Heart right ventricle (tissue), 16 donors: ENCODE measurements around the gene PSD4. TPM values are rescaled to one million over a fixed set of nuclear protein-coding genes. Genes with fewer than 3 reads are reported as not detected.

Experiments used
- ATAC-seq, 8 donors: fragments of 200-7000 bp; cut with Tn5 transposase; one replicate each; pipeline ENCODE4 v1.9.1; 2020; ENCODE audit warnings: mild to moderate bottlenecking in 8 of 8, moderate library complexity in 8 of 8, moderate number of reproducible peaks in 1 of 8
- DNase-seq, 2 donors: peaks; one replicate each; pipeline ENCODE4 v3.0.0-alpha.2; 2020
- H3K27ac ChIP-seq, 10 donors: fragments of 200-600 bp; sonication (generic) in 2 of 10; one replicate each; pipeline versions ENCODE4 v1.5.0 to v1.8.0; 2020 to 2022; ENCODE audit warnings: mild to moderate bottlenecking in 3 of 10
- H3K27me3 ChIP-seq, 7 donors: fragments of 200-600 bp; one replicate each; pipeline ENCODE4 v1.8.0; 2021 to 2022; ENCODE audit warnings: mild to moderate bottlenecking in 2 of 7
- H3K36me3 ChIP-seq, 9 donors: fragments of 200-600 bp; sonication (generic) in 1 of 9; one replicate each; pipeline versions ENCODE4 v1.5.0 to v1.8.0; 2020 to 2022; ENCODE audit warnings: mild to moderate bottlenecking in 2 of 9
- H3K4me1 ChIP-seq, 9 donors: fragments of 200-600 bp; sonication (generic) in 1 of 9; one replicate each; pipeline versions ENCODE4 v1.5.0 to v1.8.0; 2020 to 2022; ENCODE audit warnings: mild to moderate bottlenecking in 4 of 9
- H3K4me3 ChIP-seq, 10 donors: fragments of 200-600 bp; sonication (generic) in 2 of 10; one replicate each; pipeline versions ENCODE4 v1.5.0 to v1.8.0; 2020 to 2022; ENCODE audit warnings: mild to moderate bottlenecking in 7 of 10, moderate library complexity in 2 of 10
- H3K9me3 ChIP-seq, 11 donors: fragments of 200-600 bp in 10 of 11; sonication (generic) in 2 of 11; one replicate each; pipeline versions ENCODE4 v1.5.0 to v1.8.0; 2013 to 2022; ENCODE audit warnings: mild to moderate bottlenecking in 2 of 11, control low read depth in 1 of 11, moderate library complexity in 1 of 11
- CTCF ChIP-seq, 9 donors: fragments of 200-600 bp; sonication (generic) in 2 of 9; IDR thresholded peaks; one replicate each; pipeline versions ENCODE4 v1.5.0 to v1.8.0; 2021 to 2022; ENCODE audit warnings: antibody characterized with exemption in 9 of 9, mild to moderate bottlenecking in 5 of 9, moderate library complexity in 1 of 9
- WGBS, 2 donors: extraction: QIAGEN DNeasy Blood & Tissue Kit; methylation state at CpG; one replicate each; pipeline ENCODE4 v1.1.7; 2013; ENCODE audit warnings: inconsistent platforms in 1 of 2; 5-methylcytosine and 5-hydroxymethylcytosine counted together
- intact Hi-C, 10 donors: fragments of 100-400 bp; cut with DNase I; formaldehyde crosslinking; loops; one replicate each; pipeline versions ENCODE4 v1.11.1 to v1.14.2; 2022
- polyA plus RNA-seq, 2 donors: library from polyadenylated mRNA; stranded (reverse); fragments of 200-250 nt; gene quantifications; one replicate each; pipeline ENCODE4 v1.2.3, GENCODE V29; 2013
- total RNA-seq, 10 donors: library from RNA; stranded (reverse); fragmentation: NEBNext Ultra II Directional in 3 of 10; extraction: Animal tissue kit (Norgen Biotek cat#: 25700) in 3 of 10; gene quantifications; one replicate each; pipeline versions ENCODE4 v1.2.1 to v1.2.4, GENCODE V29; 2021 to 2023
- donor health status: Arrhythmogenic right ventricular cardiomyopathy.
- donor health status: ischemic (EF 13 %, LVEDD 7.1; RV severe dilation, severe dysfunction).
- donor health status: healthy with polysubstance abuse.
- donor health status: DM: no; HTN: yes; CAD: no.
- donor health status: DM: no; HTN: no; CAD: no.
- donor health status: ischemic (EF 25% LVEDD 6.9; RV normal size, moderate dysfunction).
- donor health status: ischemic (EF 25% LVEDD 5.7; RV mildly dilated, moderate dysfunction).
- donor health status: healthy.
- donor health status: DM: yes; HTN: yes; CAD: no.
- donor health status: Ischemic cardiomyopathy.
- donor health status: ischemic (EF 35%, LVEDD 5.7; RV mildly dilated, moderate dysfunction).
- donor health status: nonischemic (EF 11% LVEDD 7.7; RV severe dilation, severe dysfunction).
- donor health status: DM: yes; HTN: yes; CAD: no.
- donor health status: PGD.
- donor health status: ischemic (EF 29% LVEDD 5.4; RV normal size, mild dysfunction).
- donor health status: nonischemic (EF 23%, LVEDD 6.1; RV moderate dilation, normal function).

The PSD4 gene
- total and polyA plus RNA-seq, 12 donors: 1.0 to 13.0 (median 1.7) TPM

GRCh38 chr2:113171334-113172075, 2.3 kb upstream of the PSD4 start:
- Histone ChIP-seq H3K27me3 (peaks cover 0 to 4% (median 0%) of the 10 kb centered on the region in 7 donors), H3K4me3 (no peak overlapping the region), H3K9me3 (no peaks in the 10 kb centered on the region), H3K36me3 (no peaks in the 10 kb centered on the region), H3K4me1 (peaks cover 0 to 51% (median 0%) of the 10 kb centered on the region in 9 donors), H3K27ac (no peak overlapping the region)
- no peak for ATAC-seq
- no peak for TF ChIP-seq CTCF (IDR thresholded peaks at IDR 0.05)
- DNase-seq: no peak
- intact Hi-C loops: no loop called here
- 90 to 92% methylated on average over 8 of the region's 8 CpGs for WGBS, 2 donors

GRCh38 chr2:113172721-113173541, 840 bp upstream of the PSD4 start:
- Histone ChIP-seq H3K27ac (peak overlapping the region in 1 of 10 donors; percentile 91), H3K36me3 (no peaks in the 10 kb centered on the region), H3K4me1 (peaks cover 0 to 44% (median 0%) of the 10 kb centered on the region in 9 donors), H3K27me3 (peaks cover 0 to 4% (median 0%) of the 10 kb centered on the region in 7 donors), H3K9me3 (no peaks in the 10 kb centered on the region), H3K4me3 (no peak overlapping the region)
- WGBS, 2 donors: 89 to 92% methylated on average over 16 of the region's 16 CpGs
- DNase-seq (no peak), ATAC-seq (no peak)
- TF ChIP-seq CTCF (IDR thresholded peaks at IDR 0.05): no peak
- intact Hi-C loops: no loop called here

- intact Hi-C loops: no loop called here
- ATAC-seq (no peak), DNase-seq (no peak)
- Histone ChIP-seq H3K9me3 (no peaks in the 10 kb centered on the region), H3K4me3 (peak overlapping the region in 6 of 10 donors; percentile 3 to 62 (median 18)), H3K36me3 (no peaks in the 10 kb centered on the region), H3K27ac (peak overlapping the region in 3 of 10 donors; percentile 53 to 91 (median 69)), H3K4me1 (peaks cover 0 to 45% (median 0%) of the 10 kb centered on the region in 9 donors), H3K27me3 (peaks cover 0 to 4% (median 0%) of the 10 kb centered on the region in 7 donors)
- no peak for TF ChIP-seq CTCF (IDR thresholded peaks at IDR 0.05)
- 83 to 86% methylated on average over 3 of the region's 3 CpGs for WGBS, 2 donors
These were observed 592 bp downstream of the PSD4 start for GRCh38 chr2:113174376-113174750.

GRCh38 chr2:113175042-113175628, 1.4 kb downstream of the PSD4 start:
- 70 to 73% methylated on average over 8 of the region's 8 CpGs for WGBS, 2 donors
- DNase-seq: no peak
- TF ChIP-seq CTCF (IDR thresholded peaks at IDR 0.05): no peak
- Histone ChIP-seq H3K4me3 (peak overlapping the region in 2 of 10 donors; percentile 33 to 62), H3K36me3 (no peaks in the 10 kb centered on the region), H3K27me3 (peaks cover 0 to 4% (median 0%) of the 10 kb centered on the region in 7 donors), H3K27ac (peak overlapping the region in 1 of 10 donors; percentile 91), H3K9me3 (no peaks in the 10 kb centered on the region), H3K4me1 (peaks cover 0 to 49% (median 0%) of the 10 kb centered on the region in 9 donors)
- peak in 4 of 8 donors; percentile 13 to 50 (median 40) for ATAC-seq
- intact Hi-C loops: no loop called here
